Calu3 (cell line): ENCODE data around the gene TTLL11. TPM values are rescaled to one million over a fixed set of nuclear protein-coding genes. Genes with fewer than 3 reads are reported as not detected.

Source experiments
- BruUV-seq: library from RNA; stranded (reverse); fragments of 400-500 nt; replicated peaks from 2 replicates; lab custom pipeline; 2021; lab: Mats Ljungman, UMichigan
- CTCF ChIA-PET: fragments of 300-600 bp; sonication (Branson Sonifier 250); formaldehyde crosslinking; loops from one replicate; lab custom pipeline; 2022; ENCODE audit warnings: antibody characterized with exemption; lab: Charles Lee
- DNase-seq: peaks from one replicate; pipeline ENCODE4 v3.0.0; 2022
- H3K27ac Mint-ChIP-seq: one replicate; pipeline ENCODE4 v1.8.0; 2022; ENCODE audit warnings: mixed read lengths; ENCODE audit not compliant: unreplicated experiment
- H3K27me3 Mint-ChIP-seq: one replicate; pipeline ENCODE4 v1.8.0; 2022; ENCODE audit warnings: mixed read lengths; ENCODE audit not compliant: unreplicated experiment
- H3K36me3 Mint-ChIP-seq: one replicate; pipeline ENCODE4 v1.8.0; 2022; ENCODE audit warnings: mild to moderate bottlenecking, moderate library complexity, mixed read lengths; ENCODE audit not compliant: insufficient read depth, unreplicated experiment
- H3K4me1 Mint-ChIP-seq: one replicate; pipeline ENCODE4 v1.8.0; 2022; ENCODE audit warnings: mild to moderate bottlenecking, low read depth, mixed read lengths; ENCODE audit not compliant: unreplicated experiment
- H3K4me3 Mint-ChIP-seq: one replicate; pipeline ENCODE4 v1.8.0; 2022; ENCODE audit warnings: mild to moderate bottlenecking, low read depth, moderate library complexity, mixed read lengths; ENCODE audit not compliant: unreplicated experiment
- H3K9me3 Mint-ChIP-seq: one replicate; pipeline ENCODE4 v1.8.0; 2022; ENCODE audit warnings: low read depth, mixed read lengths; ENCODE audit not compliant: unreplicated experiment
- CTCF ChIP-seq: fragments of 200-600 bp; IDR thresholded peaks from one replicate; pipeline ENCODE4 v1.8.0; 2022; ENCODE audit warnings: antibody characterized with exemption; ENCODE audit not compliant: unreplicated experiment
- intact Hi-C: fragments of 100-400 bp; cut with micrococcal nuclease; formaldehyde crosslinking; loops from one replicate; pipeline ENCODE4 v1.10.0; 2022; ENCODE audit not compliant: unreplicated experiment
- total RNA-seq: library from RNA; stranded (reverse); gene quantifications from 2 replicates; pipeline ENCODE4 v1.2.3, GENCODE V29; 2022

TTLL11 gene
- total RNA-seq, 1 experiment from 2014 or later: 10.5 TPM

- TF ChIP-seq CTCF: no peak
- Mint-ChIP-seq H3K4me3 (no peak overlapping the region), H3K27ac (no peak overlapping the region), H3K9me3 (no peaks in the 10 kb centered on the region), H3K27me3 (no peaks in the 10 kb centered on the region), H3K36me3 (peaks cover 5% of the 10 kb centered on the region), H3K4me1 (peaks cover 14% of the 10 kb centered on the region)
- intact Hi-C loops: no loop called here
- BruUV-seq: no TSS peak
- DNase-seq: no peak
- CTCF ChIA-PET: no interaction called here
Observed at GRCh38 chr9:121942313-121942712, 150.8 kb downstream of the TTLL11 start.

- H3K9me3 Mint-ChIP-seq: no peaks in the 10 kb centered on the region
- CTCF ChIA-PET: no interaction called here
- BruUV-seq: no TSS peak
Observed at GRCh38 chr9:121939643-121940042, 153.5 kb downstream of the TTLL11 start.

GRCh38 chr9:121938621-121939020, 154.5 kb downstream of the TTLL11 start:
- Mint-ChIP-seq H3K27me3 (no peaks in the 10 kb centered on the region), H3K36me3 (no peaks in the 10 kb centered on the region), H3K27ac (no peak overlapping the region), H3K4me1 (no peaks in the 10 kb centered on the region), H3K4me3 (no peak overlapping the region), H3K9me3 (no peaks in the 10 kb centered on the region)
- intact Hi-C loops: no loop called here
- no peak for TF ChIP-seq CTCF
- BruUV-seq: no TSS peak
- CTCF ChIA-PET: no interaction called here
- DNase-seq: no peak

More at GRCh38 chr9:121939643-121940042, 153.5 kb downstream of the TTLL11 start:
- no peak for TF ChIP-seq CTCF
- Mint-ChIP-seq H3K36me3 (no peaks in the 10 kb centered on the region), H3K4me3 (no peak overlapping the region), H3K4me1 (no peaks in the 10 kb centered on the region), H3K27me3 (no peaks in the 10 kb centered on the region), H3K27ac (no peak overlapping the region)
- no peak for DNase-seq
- intact Hi-C loops: no loop called here

GRCh38 chr9:121937240-121937639, 155.9 kb downstream of the TTLL11 start:
- no peak overlapping the region for H3K27ac Mint-ChIP-seq

More at GRCh38 chr9:121937240-121937639, 155.9 kb downstream of the TTLL11 start:
- BruUV-seq: no TSS peak
- Mint-ChIP-seq H3K9me3 (peaks cover 3% of the 10 kb centered on the region), H3K27me3 (no peaks in the 10 kb centered on the region), H3K36me3 (no peaks in the 10 kb centered on the region), H3K4me3 (no peak overlapping the region), H3K4me1 (no peaks in the 10 kb centered on the region)
- no peak for DNase-seq
- no peak for TF ChIP-seq CTCF
- intact Hi-C loops: no loop called here
- CTCF ChIA-PET: interaction anchor here (0.6 kb wide), 1 partner anchor 20 kb away, joined by 4 read pairs; no protein-coding TSS in a partner anchor
